Karpas-422 (cell line): ENCODE data around the gene NPM1. TPM values are rescaled to one million over a fixed set of nuclear protein-coding genes. Genes with fewer than 3 reads are reported as not detected.
"Not testable (repeated sequence)": the region's sequence is repeated elsewhere in the genome, so short reads cannot be mapped to it uniquely, and the experiment has no call there.

Experiments
- DNase-seq: peaks from one replicate; pipeline ENCODE4 v3.0.0-alpha.2; 2015
- H2AFZ ChIP-seq: fragments of 200-600 bp; sonication (generic); 2 replicates; pipeline ENCODE4 v1.6.1; 2014; ENCODE audit warnings: antibody characterized with exemption, low read length, mixed read lengths
- H3K27ac ChIP-seq: fragments of 200-600 bp; sonication (generic); 2 replicates; pipeline ENCODE4 v1.5.1; 2014; ENCODE audit warnings: mild to moderate bottlenecking, low read length, moderate library complexity
- H3K27me3 ChIP-seq: fragments of 200-600 bp; sonication (generic); 2 replicates; pipeline ENCODE4 v1.6.1; 2014; ENCODE audit warnings: low read length, mixed read lengths
- H3K36me3 ChIP-seq: fragments of 200-600 bp; sonication (generic); 2 replicates; pipeline ENCODE4 v1.6.1; 2014; ENCODE audit warnings: low read length, mixed read lengths; ENCODE audit not compliant: insufficient read depth
- H3K4me1 ChIP-seq: fragments of 200-600 bp; sonication (generic); 2 replicates; pipeline ENCODE4 v1.6.1; 2014; ENCODE audit warnings: mild to moderate bottlenecking, low read length, mixed read lengths
- H3K4me2 ChIP-seq: fragments of 200-600 bp; sonication (generic); 2 replicates; pipeline ENCODE4 v1.6.1; 2014; ENCODE audit warnings: low read length, low read depth, mild to moderate bottlenecking; ENCODE audit not compliant: poor library complexity, severe bottlenecking
- H3K4me3 ChIP-seq: fragments of 200-600 bp; sonication (generic); 2 replicates; pipeline ENCODE4 v1.5.1; 2014; ENCODE audit warnings: mild to moderate bottlenecking, antibody characterized with exemption, low read length, mixed read lengths
- H3K79me2 ChIP-seq: fragments of 200-600 bp; sonication (generic); 2 replicates; pipeline ENCODE4 v1.6.1; 2014; ENCODE audit warnings: mild to moderate bottlenecking, low read length, mixed read lengths
- H3K9ac ChIP-seq: fragments of 200-600 bp; sonication (generic); 2 replicates; pipeline ENCODE4 v1.6.0; 2014; ENCODE audit warnings: low read length
- H3K9me2 ChIP-seq: fragments of 200-600 bp; sonication (generic), shearing (Covaris generic); replicated peaks from 2 replicates; pipeline ENCODE4 v1.6.0; 2014; ENCODE audit warnings: mild to moderate bottlenecking, low read length, moderate library complexity; ENCODE audit not compliant: insufficient read depth
- H3K9me3 ChIP-seq: fragments of 300-700, 200-600 bp; sonication (generic); 2 replicates; pipeline ENCODE4 v1.6.1; 2014; ENCODE audit warnings: low read length, mixed read lengths
- H4K20me1 ChIP-seq: fragments of 200-600 bp; sonication (generic); 2 replicates; pipeline ENCODE4 v1.6.1; 2014; ENCODE audit warnings: mild to moderate bottlenecking, antibody characterized with exemption, low read length, low read depth; ENCODE audit not compliant: insufficient read depth
- total RNA-seq: library from RNA; depleted of rRNA; stranded (reverse); fragments of >200 nt; shearing (Covaris generic); gene quantifications from 2 replicates; pipeline ENCODE4 v1.2.3, GENCODE V29; 2014; ENCODE audit warnings: low replicate concordance

NPM1 gene
- total RNA-seq, 1 experiment from 2014 or later, result 1,970 TPM

- H3K79me2 ChIP-seq, H3K4me1 ChIP-seq: not testable (repeated sequence)
Observed at GRCh38 chr5:171370881-171371280, 16.8 kb upstream of the NPM1 start.

GRCh38 chr5:171371326-171371725 lies 16.3 kb upstream of the NPM1 start:
- no peaks in the 10 kb centered on the region for H4K20me1 ChIP-seq
- no peak overlapping the region for H3K4me2 ChIP-seq
- H3K4me1 ChIP-seq, result no peaks in the 10 kb centered on the region
- DNase-seq, result no peak
- no peaks in the 10 kb centered on the region for H3K36me3 ChIP-seq
- no peaks in the 10 kb centered on the region for H3K9me3 ChIP-seq
- H3K9ac ChIP-seq, result no peak overlapping the region
- no peak overlapping the region for H2AFZ ChIP-seq
- H3K9me2 ChIP-seq, result no peaks in the 10 kb centered on the region
- no peaks in the 10 kb centered on the region for H3K79me2 ChIP-seq
- H3K4me3 ChIP-seq, result no peak overlapping the region
- H3K27me3 ChIP-seq, result no peaks in the 10 kb centered on the region
- no peak overlapping the region for H3K27ac ChIP-seq

More at GRCh38 chr5:171370881-171371280, 16.8 kb upstream of the NPM1 start:
- not testable (repeated sequence) for H3K27me3 ChIP-seq, H3K36me3 ChIP-seq, H3K4me2 ChIP-seq, H3K9me2 ChIP-seq, H3K9me3 ChIP-seq, DNase-seq, H3K27ac ChIP-seq, H3K9ac ChIP-seq, H4K20me1 ChIP-seq, H3K4me3 ChIP-seq, H2AFZ ChIP-seq

GRCh38 chr5:171379961-171380360 lies 7.7 kb upstream of the NPM1 start:
- Histone ChIP-seq H3K4me2 (no peak overlapping the region), H3K9me2 (no peaks in the 10 kb centered on the region), H2AFZ (no peak overlapping the region), H4K20me1 (no peaks in the 10 kb centered on the region), H3K27ac (no peak overlapping the region), H3K27me3 (no peaks in the 10 kb centered on the region), H3K9me3 (no peaks in the 10 kb centered on the region), H3K4me3 (no peak overlapping the region), H3K9ac (no peak overlapping the region), H3K4me1 (no peaks in the 10 kb centered on the region), H3K36me3 (no peaks in the 10 kb centered on the region), H3K79me2 (no peaks in the 10 kb centered on the region)
- DNase-seq, result no peak

GRCh38 chr5:171384416-171384815 lies 3.2 kb upstream of the NPM1 start:
- H3K4me3 ChIP-seq, H3K9me2 ChIP-seq, H3K27me3 ChIP-seq, H3K9ac ChIP-seq, H3K4me2 ChIP-seq, H2AFZ ChIP-seq, H3K27ac ChIP-seq, H3K9me3 ChIP-seq: not testable (repeated sequence)
- H3K79me2 ChIP-seq, result peaks cover 22% of the 10 kb centered on the region
- H3K4me1 ChIP-seq, result peaks cover 15% of the 10 kb centered on the region
- peaks cover 17% of the 10 kb centered on the region for H4K20me1 ChIP-seq
- peaks cover 15% of the 10 kb centered on the region for H3K36me3 ChIP-seq
- peak; percentile 33 for DNase-seq

- Histone ChIP-seq H3K36me3 (peaks cover 21% of the 10 kb centered on the region), H3K4me1 (peaks cover 21% of the 10 kb centered on the region), H4K20me1 (peaks cover 23% of the 10 kb centered on the region), H3K79me2 (peaks cover 28% of the 10 kb centered on the region)
- H3K27me3 ChIP-seq, H3K4me2 ChIP-seq, H3K4me3 ChIP-seq, H3K27ac ChIP-seq, H3K9me3 ChIP-seq, DNase-seq, H3K9ac ChIP-seq, H2AFZ ChIP-seq, H3K9me2 ChIP-seq: not testable (repeated sequence)
Observed at GRCh38 chr5:171384999-171385398, 2.6 kb upstream of the NPM1 start.

- Histone ChIP-seq H4K20me1 (peaks cover 34% of the 10 kb centered on the region), H3K27me3 (no peaks in the 10 kb centered on the region), H3K36me3 (peaks cover 32% of the 10 kb centered on the region), H3K9me2 (no peaks in the 10 kb centered on the region), H3K27ac (no peak overlapping the region), H2AFZ (no peak overlapping the region), H3K4me2 (peak overlapping the region; percentile 88), H3K9ac (no peak overlapping the region), H3K4me3 (no peak overlapping the region; the same call in 1 of the 2 replicates), H3K9me3 (no peaks in the 10 kb centered on the region), H3K4me1 (peaks cover 32% of the 10 kb centered on the region), H3K79me2 (peaks cover 40% of the 10 kb centered on the region)
- DNase-seq, result peak; percentile 40
Observed at GRCh38 chr5:171386006-171386671, 1.5 kb upstream of the NPM1 start.

GRCh38 chr5:171386861-171387344 lies 746 bp upstream of the NPM1 start:
- peak overlapping the region; percentile 88 for H3K4me2 ChIP-seq
- no peaks in the 10 kb centered on the region for H3K9me2 ChIP-seq
- H3K27ac ChIP-seq, result peak overlapping the region; percentile 74
- H3K36me3 ChIP-seq, result peaks cover 40% of the 10 kb centered on the region
- H3K9me3 ChIP-seq, result no peaks in the 10 kb centered on the region
- peak overlapping the region; percentile 94 for H3K9ac ChIP-seq
- peaks cover 42% of the 10 kb centered on the region for H4K20me1 ChIP-seq
- peak; percentile 59 for DNase-seq
- peak overlapping the region; percentile 98 for H3K4me3 ChIP-seq
- no peaks in the 10 kb centered on the region for H3K27me3 ChIP-seq
- H3K79me2 ChIP-seq, result peaks cover 47% of the 10 kb centered on the region
- peaks cover 38% of the 10 kb centered on the region for H3K4me1 ChIP-seq
- H2AFZ ChIP-seq, result peak overlapping the region; percentile 96

- Histone ChIP-seq H3K4me1 (peaks cover 45% of the 10 kb centered on the region), H3K9me2 (no peaks in the 10 kb centered on the region), H2AFZ (no peak overlapping the region), H3K4me3 (peak overlapping the region; percentile 98), H4K20me1 (peaks cover 55% of the 10 kb centered on the region), H3K36me3 (peaks cover 52% of the 10 kb centered on the region), H3K27ac (peak overlapping the region; percentile 80), H3K9ac (peak overlapping the region; percentile 99), H3K9me3 (no peaks in the 10 kb centered on the region), H3K79me2 (peaks cover 60% of the 10 kb centered on the region), H3K27me3 (no peaks in the 10 kb centered on the region), H3K4me2 (peak overlapping the region; percentile 95)
- DNase-seq, result peak; percentile 88
Observed at GRCh38 chr5:171387970-171388815, 544 bp downstream of the NPM1 start.
